ENCODE results near the gene RBM28.
A peak's percentile ranks its signal among the peaks of the same experiment; 100 is the strongest.

The RBM28 gene

DNA sequence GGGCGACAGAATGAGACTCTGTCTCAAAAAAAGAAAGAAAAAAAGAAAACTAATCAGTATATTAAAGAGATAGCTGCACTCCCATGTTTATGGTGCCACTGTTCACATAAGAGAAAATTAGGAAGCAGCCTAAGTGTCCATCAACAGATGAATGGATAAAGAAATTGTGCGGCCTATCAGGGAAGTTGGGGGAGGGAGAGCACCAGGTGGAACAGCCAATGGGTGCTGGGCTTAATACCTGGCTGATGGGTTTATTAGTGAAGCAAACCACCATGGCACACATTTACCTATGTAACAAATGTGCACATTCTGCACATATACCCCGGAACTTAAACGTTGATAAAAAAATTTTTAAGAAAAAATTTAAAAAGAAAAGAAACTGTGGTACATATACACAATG lies 26.8 kb upstream of the RBM28 start:
- no peak for DNase-seq (ENCODE audit: low spot score)

DNA sequence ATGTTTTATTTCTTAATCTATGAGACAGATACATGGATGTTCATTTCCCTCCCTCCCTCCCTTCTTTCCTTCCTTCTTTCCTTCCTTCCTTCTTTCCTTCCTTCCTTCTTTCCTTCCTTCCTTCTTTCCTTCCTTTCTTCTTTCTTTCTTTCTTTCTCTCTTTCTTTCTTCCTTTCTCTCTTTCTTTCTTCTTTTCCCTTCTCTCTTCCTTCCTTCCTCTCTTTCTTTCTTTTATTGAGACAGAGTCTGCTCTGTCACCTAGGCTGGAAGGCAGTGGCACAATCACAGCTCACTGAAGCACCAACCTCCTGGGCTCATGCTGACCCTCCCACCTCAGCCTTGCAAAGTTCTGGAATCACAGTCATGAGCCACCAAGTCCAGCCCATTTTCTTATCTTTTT lies 23.3 kb upstream of the RBM28 start:
- DNase-seq (ENCODE audit: low spot score) = no peak

DNA sequence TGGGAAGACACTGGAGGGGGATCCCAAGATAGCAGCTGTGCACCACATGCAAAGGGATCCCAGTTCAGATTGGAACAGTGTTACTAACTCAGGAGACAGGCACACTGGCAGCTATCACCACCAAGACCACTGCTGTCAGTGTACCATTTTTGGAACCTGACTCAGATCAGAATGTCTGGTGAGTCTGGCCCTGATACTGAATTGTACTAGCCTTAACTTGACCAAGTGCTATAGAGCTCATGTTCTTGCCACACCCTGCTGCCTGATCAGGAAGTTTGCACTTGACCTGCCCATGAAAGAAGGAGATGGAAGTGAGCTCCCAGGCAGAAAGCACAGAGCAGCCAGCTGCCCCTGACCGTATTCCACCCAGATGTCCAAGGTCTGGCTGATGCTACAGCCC lies 22.6 kb upstream of the RBM28 start:
- DNase-seq (ENCODE audit: low spot score) = no peak

DNA sequence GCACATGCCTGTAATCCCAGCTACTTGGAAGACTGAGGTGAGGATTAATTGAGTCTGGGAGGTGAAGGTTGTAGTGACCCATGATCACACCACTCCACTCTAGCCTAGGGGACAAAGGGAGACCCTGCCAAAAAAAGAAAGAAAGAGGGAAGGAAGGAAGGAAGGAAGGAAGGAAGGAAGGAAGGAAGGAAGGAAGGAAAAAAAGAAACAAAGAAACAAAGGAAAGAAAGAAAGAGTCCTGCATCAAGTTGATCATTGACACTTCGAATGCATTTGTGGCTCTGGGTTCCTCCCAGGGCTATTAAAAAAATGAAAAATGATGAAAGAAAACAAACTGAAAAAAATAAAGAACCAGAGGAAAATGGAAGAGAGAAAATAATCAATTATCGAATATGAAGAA lies 21.7 kb upstream of the RBM28 start:
- no peak for DNase-seq (ENCODE audit: low spot score)

DNA sequence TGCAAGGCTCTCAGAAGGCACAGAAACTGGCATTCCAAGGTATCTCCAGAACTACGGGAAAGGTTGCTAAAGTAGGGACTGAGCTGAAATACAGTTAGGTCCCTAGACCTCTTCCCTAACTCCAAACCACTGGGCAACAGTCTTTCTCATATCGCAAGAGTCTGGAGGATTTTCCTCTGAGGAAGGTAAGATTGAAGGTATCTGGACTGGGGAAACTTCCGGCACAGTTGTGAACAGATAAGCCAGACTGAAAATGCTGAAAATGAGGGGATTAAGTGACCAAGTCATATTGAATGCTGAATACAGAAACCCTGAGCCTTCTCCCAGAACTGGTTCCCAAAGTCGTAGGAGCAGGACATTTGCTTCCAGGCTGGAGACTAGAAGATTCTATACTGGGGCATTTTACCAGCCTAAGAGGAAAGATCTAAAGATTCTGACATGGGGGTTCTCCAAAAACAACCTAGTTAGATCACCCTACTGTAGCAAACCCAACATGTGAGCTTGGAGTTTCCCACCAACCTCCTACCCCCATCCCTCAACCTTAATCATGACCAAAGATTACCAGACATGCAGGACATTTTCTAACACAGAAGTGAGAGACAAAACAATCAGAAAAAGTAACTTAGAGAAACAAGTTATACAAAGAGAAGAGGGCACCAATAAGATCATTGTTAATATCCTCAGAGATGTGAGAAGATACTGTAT lies 20.6 kb upstream of the RBM28 start:
- no peak for DNase-seq (ENCODE audit: low spot score)

DNA sequence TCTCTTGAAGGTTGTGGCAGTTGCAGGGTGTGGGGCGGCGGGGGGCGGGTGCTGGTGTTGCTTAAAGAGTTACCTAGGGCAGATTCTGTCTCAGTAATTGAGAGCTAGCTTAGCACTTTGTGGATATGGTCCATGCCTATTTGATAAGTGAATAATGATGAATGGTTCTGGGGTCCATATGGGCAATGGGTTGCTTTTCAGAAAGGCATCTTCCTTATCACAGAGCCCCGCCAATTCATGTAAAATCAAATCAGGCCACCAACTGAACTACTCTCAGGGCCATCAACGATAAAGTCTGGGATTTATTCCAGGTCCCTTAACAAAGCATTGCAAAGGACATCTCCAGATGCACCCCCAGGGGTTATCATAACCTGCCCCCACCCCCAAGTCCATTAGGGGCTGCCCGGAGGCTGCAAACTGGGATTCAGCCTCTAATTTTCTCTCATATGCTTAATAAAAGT lies 19.6 kb upstream of the RBM28 start:
- no peak for DNase-seq (ENCODE audit: low spot score)

DNA sequence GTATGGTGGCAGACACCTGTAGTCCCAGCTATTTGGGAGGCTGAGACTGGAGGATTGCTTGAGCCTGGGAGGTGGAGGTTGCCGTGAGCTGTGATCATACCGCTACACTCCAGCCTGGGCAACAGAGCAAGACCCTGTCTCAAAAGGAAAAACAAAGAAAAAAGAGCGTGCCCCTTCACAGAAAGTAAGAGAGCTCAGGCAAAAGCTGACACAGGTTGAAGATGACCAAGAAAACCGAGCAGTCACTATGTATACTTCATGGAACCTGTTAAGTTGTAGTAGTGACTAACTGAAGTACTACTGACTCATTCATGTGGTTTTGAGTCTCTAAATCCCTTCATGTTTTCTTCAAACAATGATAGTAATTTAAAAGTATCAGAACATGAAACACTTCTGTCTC lies 19.0 kb upstream of the RBM28 start:
- DNase-seq (ENCODE audit: low spot score) = no peak

DNA sequence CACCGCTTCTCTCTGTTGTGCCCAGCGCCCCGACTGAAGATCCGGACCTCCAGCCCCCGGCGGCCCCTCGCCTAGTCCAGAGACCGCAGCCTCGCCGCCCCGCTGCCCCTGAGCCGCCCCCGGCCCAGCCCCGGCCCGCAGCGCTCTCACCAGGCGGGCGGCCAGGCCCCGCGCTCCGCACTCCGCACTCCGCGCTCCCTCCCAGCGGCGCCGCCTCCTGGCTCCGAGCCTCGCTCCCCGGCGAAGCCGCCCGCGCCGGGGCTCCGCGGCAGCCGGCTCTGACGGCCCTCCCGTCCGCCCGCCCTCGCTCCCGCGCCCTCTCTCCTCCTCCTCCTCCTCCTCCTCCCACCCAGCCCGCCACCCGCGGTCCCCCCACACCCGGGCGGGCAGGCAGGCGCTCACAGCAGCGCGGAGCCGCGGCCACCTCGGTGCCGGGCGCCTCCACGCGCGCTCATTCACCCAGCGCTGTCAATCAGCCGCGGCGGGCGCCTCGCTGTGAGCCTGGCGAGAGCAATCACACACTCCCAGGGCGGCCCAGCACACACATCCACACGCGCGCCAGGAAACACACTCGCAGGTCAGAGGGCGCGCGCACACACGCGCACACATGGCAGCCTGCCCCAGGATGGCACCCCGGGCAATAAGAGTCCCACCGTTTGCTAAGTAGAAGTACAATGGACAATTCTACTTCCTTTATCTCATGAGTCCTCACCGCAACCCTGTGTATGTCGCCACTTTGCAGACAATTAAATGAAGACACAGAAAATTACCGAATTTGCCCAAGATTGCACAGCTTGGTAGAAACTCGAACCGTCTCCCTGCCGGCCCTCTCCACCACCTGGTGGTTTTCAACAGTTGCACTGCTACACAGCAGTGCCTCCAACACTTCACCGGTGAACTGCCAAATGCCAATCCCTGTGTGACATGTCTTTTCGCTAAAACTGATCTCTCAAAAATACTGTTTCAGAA lies 18.0 kb upstream of the RBM28 start, which contains the start of gene PRRT4:
Gene PRRT4 (minus strand): TSS at position 280 of the 969 bp plus-strand sequence.
- peak; percentile 75 for DNase-seq (ENCODE audit: low spot score)

DNA sequence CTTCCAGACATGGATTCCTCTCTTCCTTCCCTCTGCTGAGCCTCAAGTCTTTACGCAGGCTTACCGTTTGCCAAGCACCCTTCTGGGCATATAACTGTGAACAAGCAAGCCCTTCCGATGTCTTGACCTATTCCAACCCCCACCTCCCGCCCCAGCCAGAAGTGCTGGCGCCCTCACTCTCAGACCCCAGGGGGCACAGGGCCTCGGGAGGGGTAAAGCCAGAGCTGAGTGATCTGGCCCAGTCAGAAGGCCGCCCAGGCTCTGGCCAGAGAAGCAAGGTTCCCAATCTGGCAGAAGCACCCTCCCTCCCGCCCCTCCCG lies 16.6 kb upstream of the RBM28 start:
- DNase-seq (ENCODE audit: low spot score) = no peak

DNA sequence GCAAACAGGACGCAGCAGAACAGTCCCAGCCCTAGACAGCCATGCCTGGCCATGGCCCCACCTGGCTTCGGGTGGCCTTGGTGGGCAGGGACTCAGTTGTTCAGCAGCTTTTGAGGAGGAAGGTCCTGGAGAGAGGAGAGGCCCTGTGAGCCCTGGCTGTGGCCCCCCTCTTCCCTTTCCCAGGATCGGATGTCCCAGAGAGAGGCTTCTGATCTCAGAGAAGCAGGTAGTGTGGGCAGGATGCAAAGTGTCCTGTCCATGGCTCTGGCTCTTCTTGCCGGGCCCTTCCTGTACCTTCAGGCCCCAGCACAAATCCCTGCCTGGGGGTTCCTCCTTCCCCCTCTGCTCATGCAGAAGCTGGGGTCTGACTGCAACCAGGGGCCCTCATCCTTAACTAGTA lies 16.2 kb upstream of the RBM28 start:
- no peak for DNase-seq (ENCODE audit: low spot score)

DNA sequence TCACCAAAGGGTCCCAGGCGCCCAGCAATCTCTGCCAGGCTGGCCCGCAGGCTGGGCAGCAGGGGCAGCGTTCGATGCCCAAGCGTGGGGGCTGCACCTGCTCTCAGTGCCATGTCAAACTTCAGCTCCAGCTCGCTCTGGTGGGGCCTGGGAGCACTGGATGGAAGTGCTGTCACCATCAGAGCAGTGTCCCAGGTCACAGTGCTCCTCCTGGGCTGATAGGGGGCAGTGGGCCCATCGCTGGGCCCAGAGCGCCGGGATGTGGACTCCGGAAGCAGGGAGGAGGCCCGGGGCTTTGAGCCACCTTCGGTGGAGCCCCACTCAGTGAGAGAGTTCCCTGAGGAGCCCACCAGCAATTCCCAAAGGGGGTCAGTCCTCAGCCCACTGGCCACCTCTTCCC lies 15.6 kb upstream of the RBM28 start:
- no peak for DNase-seq (ENCODE audit: low spot score)

DNA sequence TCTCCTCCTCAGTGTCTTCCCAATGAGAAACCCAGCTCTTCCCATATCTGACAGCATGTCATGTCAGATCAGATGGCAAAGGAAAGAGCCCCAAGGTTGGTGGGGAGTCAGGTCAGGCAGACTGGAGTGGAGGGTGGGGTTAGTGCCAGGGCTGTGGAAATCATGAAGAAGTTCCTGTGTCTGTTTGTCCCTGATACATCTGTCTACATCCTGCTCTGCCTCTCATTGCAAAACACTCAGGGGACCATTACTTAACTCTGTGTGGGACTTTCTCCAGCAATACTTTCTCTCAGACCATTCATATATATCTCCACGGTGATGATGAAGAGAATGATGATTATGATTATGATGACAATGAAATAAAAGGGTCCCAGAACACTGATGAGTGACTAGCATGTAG lies 14.5 kb upstream of the RBM28 start:
- no peak for DNase-seq (ENCODE audit: low spot score)

DNA sequence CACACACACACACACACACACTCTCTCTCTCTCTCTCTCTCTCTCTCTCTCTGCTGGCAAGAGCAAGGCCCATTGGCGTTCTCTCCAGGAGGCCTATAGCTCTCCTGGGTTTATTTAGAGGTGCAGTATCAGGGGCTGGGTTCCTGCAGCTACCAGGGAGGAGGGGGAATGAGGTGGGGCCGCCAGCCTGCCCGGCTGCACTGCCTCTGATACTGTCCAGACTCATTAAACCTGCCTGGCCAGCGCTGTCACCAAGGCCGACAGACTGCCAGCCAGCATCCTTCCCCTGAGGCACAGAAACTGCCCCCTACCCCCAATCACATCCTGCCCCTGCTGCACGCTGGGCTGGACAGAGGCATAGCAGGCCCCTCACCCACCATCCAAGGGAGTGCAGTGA lies 13.5 kb upstream of the RBM28 start:
- no peak for DNase-seq (ENCODE audit: low spot score)

DNA sequence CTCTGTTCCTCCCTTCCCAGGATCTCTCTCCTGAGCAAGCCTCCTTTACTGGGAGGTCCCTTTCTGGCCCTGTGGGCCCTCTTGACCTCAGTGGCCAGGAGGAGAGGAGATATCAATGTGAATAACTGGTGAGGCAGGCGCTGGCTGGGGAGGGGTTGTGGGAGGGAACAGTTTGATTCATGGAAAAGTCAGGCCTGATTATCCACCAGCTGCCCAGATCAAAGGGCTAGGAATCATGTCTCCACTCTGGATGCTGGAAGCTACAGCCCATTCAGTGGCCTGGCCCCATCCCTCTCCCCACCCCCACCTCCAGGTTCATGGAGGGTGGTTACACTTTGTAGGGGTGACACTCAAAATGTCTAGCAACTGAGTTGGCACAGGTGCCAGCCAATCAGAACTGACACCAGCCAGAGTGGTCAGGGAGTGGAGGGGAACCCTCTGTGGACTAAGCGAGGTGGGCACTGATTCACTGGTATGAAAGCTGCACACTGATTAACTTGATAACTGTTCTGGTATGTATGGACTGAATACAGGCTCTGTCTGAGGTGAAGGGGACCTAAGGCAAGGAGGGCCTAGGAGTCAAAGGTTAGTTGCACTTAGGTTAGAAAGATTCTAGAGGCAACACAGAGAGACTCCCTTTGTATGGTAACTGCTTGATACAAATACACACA lies 13.0 kb upstream of the RBM28 start:
- no peak for DNase-seq (ENCODE audit: low spot score)

DNA sequence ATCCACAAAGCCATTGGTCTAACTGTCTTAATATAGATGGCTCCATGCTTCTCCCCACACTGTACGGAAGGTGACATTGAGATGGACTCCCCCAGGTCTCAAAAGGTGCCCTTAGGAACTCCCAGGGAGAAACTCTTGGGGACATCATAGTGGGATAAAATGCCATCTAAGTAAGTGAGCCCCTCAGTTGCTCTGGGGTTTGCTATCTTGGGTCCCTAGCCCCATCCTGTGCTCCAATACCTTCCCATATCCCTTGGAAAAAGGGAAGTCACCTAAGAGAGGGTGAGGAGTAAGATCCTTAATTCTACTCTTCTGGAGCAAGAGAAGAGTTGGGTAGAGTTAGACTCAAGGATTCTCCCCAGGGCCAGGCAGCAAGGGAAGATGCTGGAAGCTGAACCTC lies 9.9 kb upstream of the RBM28 start:
- DNase-seq (ENCODE audit: low spot score) = no peak

DNA sequence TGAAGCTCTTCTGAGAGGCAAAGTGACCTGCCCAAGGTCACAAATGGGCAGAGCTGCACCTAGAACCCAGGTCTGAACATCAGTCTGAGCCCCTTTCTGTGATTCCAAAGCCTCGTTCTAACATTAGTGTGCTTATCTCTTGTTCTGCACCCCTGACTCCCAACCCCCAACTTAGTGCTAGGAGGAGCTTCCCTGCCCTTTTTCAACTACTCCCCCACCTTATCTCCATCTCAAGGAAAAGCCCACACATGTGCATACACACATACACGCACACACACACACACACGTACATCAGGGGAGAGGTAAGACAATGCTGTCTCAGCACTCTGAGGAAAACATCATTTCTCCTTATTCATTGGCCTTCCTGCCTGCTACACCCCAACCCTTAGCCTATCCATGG lies 9.5 kb upstream of the RBM28 start:
- DNase-seq (ENCODE audit: low spot score) = no peak

DNA sequence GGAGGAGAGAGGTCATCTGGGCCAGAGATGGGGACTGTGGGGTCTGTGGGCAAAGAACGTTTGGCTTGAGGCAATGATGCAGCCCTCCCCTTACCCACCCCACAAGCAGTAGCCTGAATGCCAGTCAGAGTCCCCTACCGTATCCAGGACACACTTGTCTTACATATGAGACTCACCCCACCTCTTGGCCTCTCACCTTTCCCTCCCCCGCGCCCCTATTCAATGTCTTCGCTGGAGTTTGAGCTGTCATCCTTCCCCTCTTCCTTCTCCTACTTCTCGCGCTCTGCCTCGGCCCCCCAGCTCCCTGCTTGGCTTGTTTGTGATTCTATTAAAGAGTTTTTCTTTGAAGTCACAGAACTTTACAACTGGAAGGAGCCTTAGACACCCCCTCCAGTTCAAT lies 8.9 kb upstream of the RBM28 start:
- DNase-seq (ENCODE audit: low spot score) = no peak

DNA sequence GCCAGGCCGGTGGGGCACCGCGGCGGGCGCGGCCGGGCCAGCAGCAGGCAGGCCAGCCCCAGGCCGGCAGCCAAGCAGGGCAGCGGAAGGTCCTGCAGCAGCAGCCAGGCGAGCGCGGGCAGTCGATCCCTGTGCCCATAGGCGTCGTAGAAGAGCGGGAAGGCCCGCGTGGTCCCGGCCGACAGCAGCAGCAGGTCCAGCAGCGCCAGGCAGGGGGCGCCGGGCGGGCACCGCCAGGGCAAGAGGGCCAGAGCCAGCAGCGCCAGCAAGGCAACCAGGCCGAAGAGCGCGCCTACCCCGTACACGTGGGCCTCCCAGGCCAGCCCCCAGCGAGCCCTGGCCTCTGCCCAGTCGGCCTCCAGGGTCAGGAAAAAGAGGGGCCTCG lies 8.4 kb upstream of the RBM28 start:
- peak; percentile 85 for DNase-seq (ENCODE audit: low spot score)

DNA sequence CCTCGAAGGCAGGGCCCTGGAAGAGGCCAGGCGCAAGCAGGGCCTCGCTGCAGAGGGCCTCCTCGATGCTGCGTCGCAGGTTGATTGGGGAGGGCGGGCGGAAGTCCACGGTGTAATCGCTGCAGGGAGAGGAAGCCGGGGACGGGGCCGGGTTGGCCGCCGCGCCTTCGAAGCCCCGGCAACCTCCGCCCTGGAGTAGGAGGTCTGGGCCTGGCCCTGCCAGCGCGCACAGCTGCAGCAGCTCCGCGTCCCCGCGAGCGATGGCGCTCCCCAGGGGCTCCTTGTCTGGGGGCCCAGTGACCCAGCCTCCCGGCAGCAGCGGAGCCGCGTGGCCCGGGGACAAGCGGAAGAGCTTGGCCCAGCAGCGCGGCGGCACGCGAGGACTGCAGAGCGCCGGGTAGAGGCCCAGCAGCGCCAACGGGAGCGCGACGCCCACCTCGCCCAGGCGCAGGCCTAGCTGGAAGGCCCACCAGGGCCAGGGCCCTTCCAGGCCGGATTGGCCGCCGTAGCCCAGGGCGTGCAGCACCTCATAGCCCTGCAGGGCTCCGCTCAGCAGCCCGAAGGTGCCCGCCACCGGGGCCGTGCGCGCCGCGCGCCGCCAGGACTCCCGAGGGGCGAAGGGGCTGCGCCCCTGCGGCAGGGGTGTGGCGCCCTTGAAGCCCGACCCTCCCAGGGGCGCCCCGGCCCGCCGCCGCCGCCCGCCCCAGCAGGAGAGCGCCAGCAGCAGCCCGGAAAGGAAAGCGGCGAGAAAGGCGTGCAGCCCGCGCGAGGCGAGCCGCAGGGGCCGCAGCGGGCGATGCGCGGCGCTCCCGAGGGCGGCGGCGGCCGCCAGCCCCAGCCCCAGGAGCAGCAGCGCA lies 7.8 kb upstream of the RBM28 start:
- peak; percentile 52 for DNase-seq (ENCODE audit: low spot score)

DNA sequence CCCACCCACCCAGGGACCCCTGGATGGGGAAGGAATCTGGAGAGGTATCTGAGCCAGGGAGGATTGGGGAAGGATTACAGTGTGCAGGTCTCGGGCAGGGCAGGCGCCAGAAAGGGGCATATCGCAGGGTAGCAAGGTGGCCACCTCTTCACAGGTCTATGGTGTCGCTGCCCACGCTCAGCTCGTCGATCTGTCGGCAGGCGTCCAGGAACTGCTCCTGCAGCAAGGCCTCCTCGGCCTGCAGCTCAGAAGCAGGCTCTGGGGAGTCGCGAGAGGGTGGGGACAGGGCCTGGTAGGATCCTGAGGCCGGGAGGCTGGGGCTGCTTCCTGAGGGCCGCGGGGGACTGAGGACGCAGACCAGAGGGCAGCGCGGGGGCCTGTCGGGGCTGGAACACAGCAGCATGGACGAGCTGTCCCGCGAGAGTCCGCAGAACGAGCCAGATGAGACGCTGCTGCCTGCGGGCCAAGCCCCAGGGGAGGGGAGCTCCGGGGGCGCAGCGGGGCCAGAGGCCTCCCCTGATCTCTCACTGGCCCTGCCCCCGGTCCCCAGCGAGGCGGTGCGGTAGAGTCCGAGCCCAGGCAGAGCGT lies 7.1 kb upstream of the RBM28 start:
- DNase-seq (ENCODE audit: low spot score) = no peak

DNA sequence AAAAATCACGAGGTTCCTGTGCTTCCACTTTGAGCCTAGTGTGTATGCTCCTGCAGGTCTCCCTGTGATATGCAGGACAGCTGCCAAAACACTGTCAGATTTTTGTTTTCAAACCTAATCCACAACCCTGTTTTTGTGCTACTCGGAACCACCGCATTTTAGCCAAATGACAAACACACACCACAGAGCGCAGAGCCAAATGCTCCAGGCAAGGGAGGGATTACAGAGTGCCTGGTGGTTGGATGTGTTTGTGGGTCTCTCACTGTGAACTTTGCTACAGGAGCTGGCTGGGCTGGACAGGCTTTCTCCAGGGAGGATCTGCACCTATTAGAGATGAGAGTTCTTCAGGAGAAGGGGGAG lies 5.7 kb upstream of the RBM28 start:
- DNase-seq (ENCODE audit: low spot score) = no peak

DNA sequence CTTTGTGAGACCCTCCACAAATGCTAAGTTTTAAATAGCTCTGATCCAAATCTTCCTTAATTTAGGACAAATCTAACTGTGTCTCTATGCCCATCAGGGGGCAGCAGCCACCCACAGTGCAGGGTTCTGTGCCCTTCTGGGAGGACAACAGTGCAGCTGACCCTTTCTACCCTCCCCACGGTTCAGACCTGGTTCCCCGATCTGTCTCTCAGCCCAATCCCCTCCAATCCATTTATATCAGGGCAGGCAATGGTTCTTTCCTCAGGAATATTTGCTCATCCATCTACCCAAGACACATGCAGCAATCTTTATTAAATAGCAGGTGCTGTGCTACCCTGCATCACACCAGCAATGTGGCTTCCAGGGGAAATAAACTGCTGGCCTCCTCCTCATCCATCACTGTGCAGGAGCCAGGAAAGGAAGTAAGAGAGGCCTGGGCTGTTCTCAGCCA lies 4.0 kb upstream of the RBM28 start:
- DNase-seq (ENCODE audit: low spot score) = peak; percentile 63

Data from ecto neural progenitor cell (in vitro differentiated cells).